GM18520 (cell line): Measurements from ENCODE around the gene MACROD2.

ENCODE experiments used
- ATAC-seq: cut with Tn5 transposase; IDR thresholded peaks from one replicate; pipeline ENCODE4 v1.9.1; 2021; ENCODE audit not compliant: unreplicated experiment

The MACROD2 gene

GRCh38 chr20:14888134-14888533 is 892.8 kb downstream of the MACROD2 start:
- ATAC-seq: no peak

- no peak for ATAC-seq
Observed at GRCh38 chr20:14889496-14890255, 894.4 kb downstream of the MACROD2 start.

- no peak for ATAC-seq
Observed at GRCh38 chr20:14890713-14891112, 895.4 kb downstream of the MACROD2 start.

- no peak for ATAC-seq
Observed at GRCh38 chr20:14892782-14893181, 897.5 kb downstream of the MACROD2 start.

- no peak for ATAC-seq
Observed at GRCh38 chr20:14896569-14896968, 901.3 kb downstream of the MACROD2 start.

GRCh38 chr20:14897608-14898007 is 902.3 kb downstream of the MACROD2 start:
- no peak for ATAC-seq

GRCh38 chr20:14902432-14903089 is 907.2 kb downstream of the MACROD2 start:
- peak; percentile 93 for ATAC-seq

- ATAC-seq: no peak
Observed at GRCh38 chr20:14906908-14907434, 911.7 kb downstream of the MACROD2 start.

GRCh38 chr20:14910126-14910525 is 914.8 kb downstream of the MACROD2 start:
- ATAC-seq: no peak

- ATAC-seq: no peak
Observed at GRCh38 chr20:14913896-14914620, 918.7 kb downstream of the MACROD2 start.

- no peak for ATAC-seq
Observed at GRCh38 chr20:14914633-14915032, 919.3 kb downstream of the MACROD2 start.

- ATAC-seq: no peak
Observed at GRCh38 chr20:14915356-14915755, 920.0 kb downstream of the MACROD2 start.

GRCh38 chr20:14916360-14916920 is 921.1 kb downstream of the MACROD2 start:
- no peak for ATAC-seq

GRCh38 chr20:14918281-14918680 is 923.0 kb downstream of the MACROD2 start:
- no peak for ATAC-seq

- ATAC-seq: no peak
Observed at GRCh38 chr20:14918976-14919375, 923.7 kb downstream of the MACROD2 start.

GRCh38 chr20:14919501-14920081 is 924.3 kb downstream of the MACROD2 start:
- ATAC-seq: no peak

GRCh38 chr20:14921513-14921912 is 926.2 kb downstream of the MACROD2 start:
- ATAC-seq: no peak

- ATAC-seq: no peak
Observed at GRCh38 chr20:14922503-14923267, 927.4 kb downstream of the MACROD2 start.

- ATAC-seq: no peak
Observed at GRCh38 chr20:14924433-14924832, 929.1 kb downstream of the MACROD2 start.

GRCh38 chr20:14925300-14925699 is 930.0 kb downstream of the MACROD2 start:
- ATAC-seq: no peak
